GM19463 (cell line): ENCODE data around the gene ALPP.
"Not testable (repeated sequence)": the region's sequence is repeated elsewhere in the genome, so short reads cannot be mapped to it uniquely, and the experiment has no call there.

Source experiments
- ATAC-seq: cut with Tn5 transposase; IDR thresholded peaks from one replicate; pipeline ENCODE4 v1.9.1; 2021; ENCODE audit warnings: mild to moderate bottlenecking, moderate library complexity; ENCODE audit not compliant: unreplicated experiment

The ALPP gene

GRCh38 chr2:232419245-232420072 lies 40.9 kb downstream of the ALPP start:
- ATAC-seq: no peak

- ATAC-seq: no peak
Measured at GRCh38 chr2:232420073-232420454, 41.5 kb downstream of the ALPP start.

- no peak for ATAC-seq
Measured at GRCh38 chr2:232420463-232421188, 42.1 kb downstream of the ALPP start.

DNA sequence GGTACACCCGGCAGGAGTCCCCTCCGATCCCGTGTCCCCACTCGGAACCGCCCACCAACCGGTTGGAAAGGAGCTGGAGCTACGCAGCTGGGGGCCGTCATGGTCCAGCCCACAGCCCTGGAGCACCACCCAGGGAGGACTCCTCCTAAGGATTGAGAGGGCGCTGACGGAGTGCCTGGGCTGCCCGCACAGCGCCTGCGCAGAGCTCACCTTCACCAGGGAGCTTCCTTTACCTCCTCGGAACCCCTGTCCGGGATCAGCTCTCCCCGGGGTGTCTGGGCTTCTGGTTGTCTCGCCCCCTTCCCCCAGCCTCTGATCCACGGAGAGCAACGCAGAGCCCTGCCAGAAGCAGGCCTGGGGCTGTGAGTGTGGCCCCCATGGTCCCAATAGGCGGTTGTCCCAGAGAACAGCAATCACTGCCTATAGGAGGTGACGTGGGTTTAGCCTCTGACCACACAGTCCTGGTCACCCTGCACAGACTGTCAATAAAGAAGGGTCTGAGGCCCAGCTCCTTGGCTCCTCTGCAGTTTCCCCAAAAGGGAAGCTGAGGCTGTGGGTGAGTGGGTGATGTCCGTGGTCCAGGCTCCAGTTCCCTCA lies 42.7 kb downstream of the ALPP start:
- ATAC-seq: no peak

GRCh38 chr2:232422051-232422450 lies 43.5 kb downstream of the ALPP start:
- ATAC-seq: no peak

DNA sequence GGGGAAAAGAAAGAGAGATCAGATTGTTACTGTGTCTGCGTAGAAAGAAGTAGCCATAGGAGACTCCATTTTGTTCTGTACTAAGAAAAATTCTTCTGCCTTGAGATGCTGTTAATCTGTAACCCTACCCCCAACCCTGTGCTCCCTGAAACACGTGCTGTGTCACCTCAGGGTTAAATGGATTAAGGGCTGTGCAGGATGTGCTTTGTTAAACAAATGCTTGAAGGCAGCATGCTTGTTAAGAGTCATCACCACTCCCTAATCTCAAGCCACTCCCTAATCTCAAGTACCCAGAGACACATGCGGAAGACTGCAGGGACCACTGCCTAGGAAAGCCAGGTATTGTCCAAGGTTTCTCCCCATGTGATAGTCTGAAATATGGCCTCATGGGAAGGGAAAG lies 44.4 kb downstream of the ALPP start:
- ATAC-seq: not testable (repeated sequence)

DNA sequence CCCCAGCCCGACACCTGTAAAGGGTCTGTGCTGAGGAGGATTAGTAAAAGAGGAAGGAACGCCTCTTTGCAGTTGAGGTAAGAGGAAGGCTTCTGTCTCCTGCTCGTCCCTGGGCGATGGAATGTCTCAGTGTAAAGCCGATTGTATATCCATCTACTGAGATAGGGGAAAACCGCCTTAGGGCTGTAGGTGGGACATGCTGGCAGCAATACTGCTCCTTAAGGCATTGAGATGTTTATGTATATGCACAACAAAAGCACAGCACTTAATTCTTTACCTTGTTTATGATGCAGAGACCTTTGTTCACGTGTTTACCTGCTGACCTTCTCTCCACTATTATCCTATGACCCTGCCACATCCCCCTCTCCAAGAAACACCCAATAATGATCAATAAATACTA lies 44.9 kb downstream of the ALPP start:
- not testable (repeated sequence) for ATAC-seq

- no peak for ATAC-seq
Measured at GRCh38 chr2:232431705-232432590, 53.4 kb downstream of the ALPP start.
